K562 (cell line): Measurements from ENCODE around the gene RNF19B. TPM values are rescaled to one million over a fixed set of nuclear protein-coding genes. Genes with fewer than 3 reads are reported as not detected.

Experiments
- ATAC-seq: fragments of 200-7000 bp; cut with Tn5 transposase; 3 replicates; pipeline ENCODE4 v1.9.1; 2020; ENCODE audit warnings: moderate library complexity
- BruUV-seq: library from RNA; stranded (reverse); fragments of 400-500 nt; replicated peaks from 2 replicates; lab custom pipeline; 2021; lab: Mats Ljungman, UMichigan
- CTCF ChIA-PET: fragments of 300-600 bp; formaldehyde crosslinking; extraction: SDS; loops from one replicate; lab custom pipeline; 2021; ENCODE audit warnings: low intra/inter-chr PET ratio; lab: Yijun Ruan, JAX
- POLR2A ChIA-PET: fragments of 300-600, 350-650 bp; sonication (Branson Sonifier 250); formaldehyde crosslinking; extraction: SDS; loops from one replicate; lab custom pipeline; 2021; ENCODE audit warnings: antibody characterized with exemption, inconsistent platforms; lab: Yijun Ruan, JAX
- DNase-seq, 4 experiments: peaks; one replicate each; pipeline versions ENCODE4 v3.0.0 to v3.0.0-alpha.2; 2011 to 2018; ENCODE audit warnings: low spot score in 3 of 4, mixed read lengths in 3 of 4; ENCODE audit errors: extremely low read depth in 1 of 4
- FAIRE-seq: peaks from 2 replicates; lab custom pipeline; 2011; peaks lifted over from hg19 to GRCh38; lab: Jason Lieb, UNC
- H2AFZ ChIP-seq: 2 replicates; pipeline ENCODE4 v1.6.0; 2011; ENCODE audit warnings: low read depth, low read length, control low read depth, inconsistent platforms
- H3K27ac ChIP-seq: fragments of 200-600 bp; 3 replicates; pipeline ENCODE4 v1.8.0; 2011; ENCODE audit warnings: low read depth, mild to moderate bottlenecking, control low read depth, inconsistent platforms, low read length, moderate library complexity, mixed read lengths; ENCODE audit errors: extremely low read depth
- H3K27me3 ChIP-seq, 2 experiments: fragments of 300-600 bp in 1 of 2; 2 replicates in 1 of 2; 3 replicates in 1 of 2; pipeline versions ENCODE4 v1.6.0 to v1.8.0; 2011; ENCODE audit warnings: inconsistent platforms in 2 of 2, low read length in 2 of 2, mild to moderate bottlenecking in 1 of 2, mixed read lengths in 1 of 2, moderate library complexity in 1 of 2; ENCODE audit not compliant: control insufficient read depth in 2 of 2, insufficient read depth in 2 of 2
- H3K36me3 ChIP-seq: fragments of 300-600 bp; 3 replicates; pipeline ENCODE4 v1.8.0; 2011; ENCODE audit warnings: mild to moderate bottlenecking, low read length, inconsistent platforms; ENCODE audit not compliant: control insufficient read depth, insufficient read depth
- H3K4me1 ChIP-seq, 2 experiments: fragments of 200-600 bp in 1 of 2; replicated peaks in 1 of 2; 2 replicates in 1 of 2; 3 replicates in 1 of 2; pipeline versions ENCODE4 v1.5.1 to v1.8.0; 2011; ENCODE audit warnings: inconsistent platforms in 2 of 2, low read length in 2 of 2, mild to moderate bottlenecking in 1 of 2, mixed read lengths in 1 of 2, moderate library complexity in 1 of 2; ENCODE audit not compliant: control insufficient read depth in 2 of 2, insufficient read depth in 2 of 2
- H3K4me2 ChIP-seq: 2 replicates; pipeline ENCODE4 v1.6.1; 2011; ENCODE audit warnings: low read length, control low read depth, inconsistent platforms, mixed read lengths; ENCODE audit not compliant: insufficient read depth
- H3K4me3 ChIP-seq: fragments of 200-600 bp; sonication (generic), shearing (Covaris generic); 2 replicates; pipeline ENCODE4 v1.5.1; 2016; ENCODE audit warnings: control low read depth, inconsistent platforms
- H3K79me2 ChIP-seq: fragments of 200-600 bp; 3 replicates; pipeline ENCODE4 v1.8.0; 2011; ENCODE audit warnings: low read length, inconsistent platforms; ENCODE audit not compliant: control insufficient read depth, insufficient read depth
- H3K9ac ChIP-seq, 2 experiments: 2 replicates each; pipeline versions ENCODE4 v1.6.0 to v1.6.1; 2011; ENCODE audit warnings: low read depth in 2 of 2, low read length in 2 of 2, control low read depth in 1 of 2, inconsistent platforms in 1 of 2, mild to moderate bottlenecking in 1 of 2, mixed read lengths in 1 of 2; ENCODE audit not compliant: insufficient read depth in 1 of 2
- H3K9me1 ChIP-seq: one replicate; pipeline ENCODE4 v1.6.0; 2011; ENCODE audit warnings: inconsistent platforms, mild to moderate bottlenecking, low read length, moderate library complexity; ENCODE audit not compliant: control insufficient read depth, insufficient read depth
- H3K9me3 ChIP-seq: replicated peaks from 2 replicates; pipeline ENCODE4 v1.5.1; 2011; ENCODE audit warnings: low read depth, low read length, inconsistent platforms; ENCODE audit not compliant: control insufficient read depth, insufficient read depth
- H4K20me1 ChIP-seq: replicated peaks from 2 replicates; pipeline ENCODE4 v1.6.1; 2011; ENCODE audit warnings: low read length, inconsistent platforms, mixed read lengths; ENCODE audit not compliant: control insufficient read depth, insufficient read depth
- CTBP1 ChIP-seq: fragments of 450-650 bp; IDR thresholded peaks from 2 replicates; pipeline ENCODE4 v1.6.1; 2016; ENCODE audit warnings: borderline replicate concordance
- MTA1 ChIP-seq: fragments of 450-650 bp; IDR thresholded peaks from 2 replicates; pipeline ENCODE4 v1.6.1; 2017; ENCODE audit warnings: borderline replicate concordance
- MYC ChIP-seq, 2 experiments: fragments of 250-450 bp in 1 of 2; sonication (Bioruptor Pico) in 1 of 2; IDR thresholded peaks; 2 replicates each; pipeline versions ENCODE4 v1.5.1 to v1.6.1; 2012 to 2021; ENCODE audit warnings: low read depth in 2 of 2, borderline replicate concordance in 1 of 2, improper control_type of control experiment in 1 of 2, low read length in 1 of 2, mild to moderate bottlenecking in 1 of 2, moderate library complexity in 1 of 2
- PATZ1 ChIP-seq: fragments of 250-450 bp; sonication (Bioruptor Pico); IDR thresholded peaks from 2 replicates; pipeline ENCODE4 v1.5.0; 2020; ENCODE audit warnings: mild to moderate bottlenecking, borderline replicate concordance
- RBBP5 ChIP-seq: fragments of 200-600 bp; sonication (generic); IDR thresholded peaks from 2 replicates; pipeline ENCODE4 v1.6.1; 2012; ENCODE audit warnings: borderline replicate concordance, mild to moderate bottlenecking, low read length, control low read depth, inconsistent platforms; ENCODE audit not compliant: insufficient read depth, poor library complexity, severe bottlenecking
- RBM22 ChIP-seq: fragments of 200-400 bp; formaldehyde crosslinking; IDR thresholded peaks from 2 replicates; pipeline ENCODE4 v1.6.1; 2018; ENCODE audit warnings: low read length, low read depth; ENCODE audit not compliant: poor library complexity, severe bottlenecking
- THAP7 ChIP-seq: fragments of 250-450 bp; sonication (Bioruptor Pico); IDR thresholded peaks from 2 replicates; pipeline ENCODE4 v1.5.0; 2021
- ZKSCAN3 ChIP-seq: fragments of 250-450 bp; sonication (Bioruptor Pico); IDR thresholded peaks from 2 replicates; pipeline ENCODE4 v1.4.0; 2020
- ZNF507 ChIP-seq: conservative IDR thresholded peaks from 2 replicates; pipeline ENCODE4 v1.6.1; 2017; ENCODE audit warnings: missing genetic modification characterization, missing compliant biosample characterization
- ZNF589 ChIP-seq: fragments of 200-800 bp; sonication (Bioruptor generic); IDR thresholded peaks from 2 replicates; pipeline ENCODE4 v1.6.1; 2016; ENCODE audit warnings: low read depth, missing genetic modification characterization, missing compliant biosample characterization
- in situ Hi-C: fragments of 300-500 bp; cut with MboI; formaldehyde crosslinking; loops from 4 replicates; pipeline ENCODE4 v1.15.0; 2018; ENCODE audit warnings: inconsistent platforms, mixed read lengths
- intact Hi-C: fragments of 100-400 bp; cut with micrococcal nuclease; formaldehyde crosslinking; loops from 2 replicates; pipeline ENCODE4 v1.14.2; 2022
- polyA plus RNA-seq, 8 experiments: library from polyadenylated mRNA; depleted of rRNA in 4 of 8; stranded (reverse) in 5 of 8; unstranded in 3 of 8; fragments of >200 nt; fragmentation: Nextera tagmentation in 2 of 8; fragmentation: Illumina TruSeq in 1 of 8; extraction: Ambion mirVana in 2 of 8; extraction: Trizol in 1 of 8; gene quantifications; 2 replicates each; pipeline versions ENCODE4 v1.2.1 to v1.2.3, GENCODE V29; 2011 to 2014; ENCODE audit warnings: inconsistent platforms in 1 of 8, missing spikeins in 1 of 8
- total RNA-seq, 7 experiments: library from RNA; depleted of rRNA in 6 of 7; stranded (reverse); fragments of >200 nt in 6 of 7; fragmentation: Illumina TruSeq in 2 of 7; extraction: Trizol in 2 of 7; gene quantifications; 2 replicates each; pipeline versions ENCODE4 v1.2.1 to v1.2.3, GENCODE V29; 2011 to 2021; ENCODE audit warnings: low replicate concordance in 1 of 7
- TF ChIP-seq, protein P1 (sequence below): fragments of 450-650 bp; conservative IDR thresholded peaks from 2 replicates; pipeline ENCODE4 v1.6.1; 2016; ENCODE audit warnings: missing genetic modification characterization, low read depth, mild to moderate bottlenecking, missing compliant biosample characterization, moderate library complexity
- TF ChIP-seq, protein P2 (sequence below): IDR thresholded peaks from 2 replicates; pipeline ENCODE4 v1.6.1; 2011; ENCODE audit not compliant: insufficient read length; ENCODE audit errors: extremely low read depth
- TF ChIP-seq, protein P3 (sequence below): conservative IDR thresholded peaks from 2 replicates; pipeline ENCODE4 v1.6.1; 2011; ENCODE audit warnings: low read depth, mild to moderate bottlenecking, low read length; ENCODE audit not compliant: control insufficient read depth
- TF ChIP-seq, protein P4 (sequence below): fragments of 450-650 bp; conservative IDR thresholded peaks from 2 replicates; pipeline ENCODE4 v1.6.1; 2016; ENCODE audit warnings: missing genetic modification characterization, low read depth, mild to moderate bottlenecking, control low read depth, missing compliant biosample characterization

Gene RNF19B
- total and polyA plus RNA-seq, 9 of the 15 experiments (the other 6 are each of a cell fraction or from before 2014, with no cell fraction given) = 2.6 to 14.9 (median 10.1) TPM

- no TSS peak for BruUV-seq
- ATAC-seq (no peak), FAIRE-seq (no peak), DNase-seq (no peak)
- H3K27ac ChIP-seq = no peak overlapping the region
- peaks cover 58% of the 10 kb centered on the region for H3K36me3 ChIP-seq
- H2AFZ ChIP-seq = no peak overlapping the region
- H3K4me2 ChIP-seq = no peak overlapping the region
- no peak overlapping the region for H3K4me3 ChIP-seq
- H3K79me2 ChIP-seq = no peaks in the 10 kb centered on the region
- H3K27me3 ChIP-seq = no peaks in the 10 kb centered on the region
- in situ Hi-C loops (no loop called here), intact Hi-C loops (no loop called here)
- ChIA-PET POLR2A (interaction anchor here (1.0 to 2.0 kb wide), 5 partner anchors 10 to 20 kb away, joined by 4 read pairs; partner anchors contain the start of gene RNF19B), CTCF (no interaction called here)
- H3K9ac ChIP-seq = no peak overlapping the region
- no peaks in the 10 kb centered on the region for H3K9me3 ChIP-seq
- H4K20me1 ChIP-seq = no peaks in the 10 kb centered on the region
- H3K4me1 ChIP-seq = peaks cover 5 to 16% of the 10 kb centered on the region in 2 experiments; a peak in 4 of 5 replicates
- H3K9me1 ChIP-seq = no peaks in the 10 kb centered on the region
- TF ChIP-seq MYC (IDR thresholded peaks at IDR 0.05; ENCODE audit: low read depth, low read length) = no peak
- no peak for TF ChIP-seq MYC (CRISPR knock-in tag; IDR thresholded peaks at IDR 0.05; ENCODE audit: borderline replicate concordance, low read depth)
- no peak for TF ChIP-seq MTA1
- TF ChIP-seq, protein P1, sequence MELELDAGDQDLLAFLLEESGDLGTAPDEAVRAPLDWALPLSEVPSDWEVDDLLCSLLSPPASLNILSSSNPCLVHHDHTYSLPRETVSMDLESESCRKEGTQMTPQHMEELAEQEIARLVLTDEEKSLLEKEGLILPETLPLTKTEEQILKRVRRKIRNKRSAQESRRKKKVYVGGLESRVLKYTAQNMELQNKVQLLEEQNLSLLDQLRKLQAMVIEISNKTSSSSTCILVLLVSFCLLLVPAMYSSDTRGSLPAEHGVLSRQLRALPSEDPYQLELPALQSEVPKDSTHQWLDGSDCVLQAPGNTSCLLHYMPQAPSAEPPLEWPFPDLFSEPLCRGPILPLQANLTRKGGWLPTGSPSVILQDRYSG (tag) = no peak
- TF ChIP-seq, protein P2, sequence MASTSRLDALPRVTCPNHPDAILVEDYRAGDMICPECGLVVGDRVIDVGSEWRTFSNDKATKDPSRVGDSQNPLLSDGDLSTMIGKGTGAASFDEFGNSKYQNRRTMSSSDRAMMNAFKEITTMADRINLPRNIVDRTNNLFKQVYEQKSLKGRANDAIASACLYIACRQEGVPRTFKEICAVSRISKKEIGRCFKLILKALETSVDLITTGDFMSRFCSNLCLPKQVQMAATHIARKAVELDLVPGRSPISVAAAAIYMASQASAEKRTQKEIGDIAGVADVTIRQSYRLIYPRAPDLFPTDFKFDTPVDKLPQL = no peak
- no peak for TF ChIP-seq ZKSCAN3 (CRISPR knock-in tag)
- no peak for TF ChIP-seq ZNF507 (tag)
- TF ChIP-seq RBBP5 = no peak
- TF ChIP-seq, protein P3, sequence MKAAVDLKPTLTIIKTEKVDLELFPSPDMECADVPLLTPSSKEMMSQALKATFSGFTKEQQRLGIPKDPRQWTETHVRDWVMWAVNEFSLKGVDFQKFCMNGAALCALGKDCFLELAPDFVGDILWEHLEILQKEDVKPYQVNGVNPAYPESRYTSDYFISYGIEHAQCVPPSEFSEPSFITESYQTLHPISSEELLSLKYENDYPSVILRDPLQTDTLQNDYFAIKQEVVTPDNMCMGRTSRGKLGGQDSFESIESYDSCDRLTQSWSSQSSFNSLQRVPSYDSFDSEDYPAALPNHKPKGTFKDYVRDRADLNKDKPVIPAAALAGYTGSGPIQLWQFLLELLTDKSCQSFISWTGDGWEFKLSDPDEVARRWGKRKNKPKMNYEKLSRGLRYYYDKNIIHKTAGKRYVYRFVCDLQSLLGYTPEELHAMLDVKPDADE = no peak
- TF ChIP-seq THAP7 = no peak
- TF ChIP-seq ZNF589 (CRISPR knock-in tag) = no peak
- no peak for TF ChIP-seq CTBP1
- TF ChIP-seq PATZ1 (CRISPR knock-in tag) = no peak
- no peak for TF ChIP-seq RBM22
- TF ChIP-seq, protein P4, sequence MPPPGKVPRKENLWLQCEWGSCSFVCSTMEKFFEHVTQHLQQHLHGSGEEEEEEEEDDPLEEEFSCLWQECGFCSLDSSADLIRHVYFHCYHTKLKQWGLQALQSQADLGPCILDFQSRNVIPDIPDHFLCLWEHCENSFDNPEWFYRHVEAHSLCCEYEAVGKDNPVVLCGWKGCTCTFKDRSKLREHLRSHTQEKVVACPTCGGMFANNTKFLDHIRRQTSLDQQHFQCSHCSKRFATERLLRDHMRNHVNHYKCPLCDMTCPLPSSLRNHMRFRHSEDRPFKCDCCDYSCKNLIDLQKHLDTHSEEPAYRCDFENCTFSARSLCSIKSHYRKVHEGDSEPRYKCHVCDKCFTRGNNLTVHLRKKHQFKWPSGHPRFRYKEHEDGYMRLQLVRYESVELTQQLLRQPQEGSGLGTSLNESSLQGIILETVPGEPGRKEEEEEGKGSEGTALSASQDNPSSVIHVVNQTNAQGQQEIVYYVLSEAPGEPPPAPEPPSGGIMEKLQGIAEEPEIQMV (tag) = no peak
These were observed 20.4 kb downstream of the RNF19B start for GRCh38 chr1:32944180-32944579.
